Erythroblast (primary cell): ENCODE measurements around the gene EIF4B.

Experiments
- GATA1 ChIP-seq: IDR thresholded peaks from 2 replicates; pipeline ENCODE4 v1.6.1; 2011; ENCODE audit warnings: low read depth, mild to moderate bottlenecking, control low read depth, low read length, moderate library complexity
- POLR2A ChIP-seq: IDR thresholded peaks from 2 replicates; pipeline ENCODE4 v1.6.1; 2011; ENCODE audit warnings: mild to moderate bottlenecking, low read length

DNA sequence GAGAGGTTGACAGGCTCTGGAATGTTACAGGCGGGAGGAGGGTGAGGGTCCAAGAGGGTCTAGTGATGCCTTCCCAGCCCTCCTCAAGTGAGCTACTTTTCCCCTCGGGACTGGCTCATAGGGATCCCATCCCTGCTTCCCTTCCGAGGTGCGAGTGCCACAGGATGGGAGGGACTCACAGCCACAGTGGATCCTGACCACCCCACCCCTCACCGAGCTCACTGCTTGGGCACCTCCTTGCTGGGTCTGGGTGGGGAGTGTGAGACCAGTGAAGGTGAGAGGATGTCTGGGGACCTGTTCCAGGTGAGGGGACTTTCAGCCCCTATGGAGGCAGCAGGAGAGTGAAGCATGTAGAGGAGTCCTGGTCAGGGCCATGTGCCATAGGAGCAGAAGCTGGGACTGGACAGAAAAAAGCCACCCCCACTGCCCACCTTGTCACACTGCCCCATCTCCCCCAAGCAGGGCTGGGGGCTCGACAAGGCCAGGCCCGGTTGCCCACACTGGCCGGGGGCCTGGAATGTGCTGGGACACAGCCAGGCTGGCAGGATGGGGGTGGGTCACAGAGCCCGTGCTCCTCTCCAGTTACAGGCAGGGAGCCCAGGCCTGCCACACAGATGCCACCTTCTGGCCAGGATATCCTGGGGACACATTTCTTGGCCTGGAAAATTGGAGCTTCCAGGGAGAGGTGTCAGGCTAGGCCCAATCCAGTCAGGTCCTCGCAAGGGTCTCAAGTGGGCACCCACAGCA is 42.0 kb downstream of the EIF4B start:
- TF ChIP-seq POLR2A (no peak), GATA1 (no peak)
